Kidney (tissue), 14 donors: Measurements from ENCODE around the gene PSMG2. TPM values are rescaled to one million over a fixed set of nuclear protein-coding genes. Genes with fewer than 3 reads are reported as not detected.

Experiments used
- DNase-seq, 5 donors: peaks; one replicate each; pipeline ENCODE4 v3.0.0-alpha.2; 2013 to 2020
- FAIRE-seq: peaks from 2 replicates; lab custom pipeline; 2012; peaks lifted over from hg19 to GRCh38; lab: Jason Lieb, UNC
- H3K27ac ChIP-seq, 2 donors: one replicate each; pipeline ENCODE4 v1.7.0; 2013; ENCODE audit warnings: low read depth in 2 of 2, low read length in 2 of 2, inconsistent platforms in 1 of 2
- H3K27me3 ChIP-seq: one replicate; pipeline ENCODE4 v1.7.1; 2013; ENCODE audit warnings: low read length, inconsistent platforms; ENCODE audit not compliant: control insufficient read depth, insufficient read depth
- H3K36me3 ChIP-seq, 3 donors: one replicate each; pipeline versions ENCODE4 v1.7.0 to v1.7.1; 2013; ENCODE audit warnings: low read length in 3 of 3, control low read depth in 1 of 3, inconsistent platforms in 1 of 3; ENCODE audit not compliant: insufficient read depth in 3 of 3, control insufficient read depth in 2 of 3
- H3K4me1 ChIP-seq, 3 donors: one replicate each; pipeline versions ENCODE4 v1.7.0 to v1.7.1; 2013; ENCODE audit warnings: low read length in 3 of 3, inconsistent platforms in 1 of 3, low read depth in 1 of 3; ENCODE audit not compliant: control insufficient read depth in 2 of 3, insufficient read depth in 2 of 3
- H3K4me3 ChIP-seq, 3 donors: one replicate each; pipeline versions ENCODE4 v1.7.0 to v1.8.1; 2013; ENCODE audit warnings: low read length in 3 of 3, control low read depth in 1 of 3, inconsistent platforms in 1 of 3
- H3K9ac ChIP-seq, 3 donors: one replicate each; pipeline versions ENCODE4 v1.7.0 to v1.7.1; 2013; ENCODE audit warnings: low read length in 3 of 3, control low read depth in 1 of 3, inconsistent platforms in 1 of 3
- H3K9me3 ChIP-seq, 3 donors: one replicate each; pipeline versions ENCODE4 v1.7.0 to v1.7.1; 2013; ENCODE audit warnings: low read length in 3 of 3, control low read depth in 1 of 3, inconsistent platforms in 1 of 3; ENCODE audit not compliant: control insufficient read depth in 2 of 3, insufficient read depth in 1 of 3
- intact Hi-C: fragments of 100-400 bp; cut with DNase I; formaldehyde crosslinking; loops from one replicate; pipeline ENCODE4 v1.11.1; 2022
- polyA plus RNA-seq: library from polyadenylated mRNA; stranded (reverse); fragments of 350-450 nt; fragmentation: Illumina TruSeq; extraction: RNeasy Lipid Tissue Mini Kit (QIAGEN cat#74804); gene quantifications from one replicate; pipeline ENCODE4 v1.2.3, GENCODE V29; 2014; ENCODE audit warnings: low read depth, low replicate concordance; ENCODE audit not compliant: insufficient read depth
- total RNA-seq: library from RNA; stranded (reverse); fragmentation: NEBNext Ultra II Directional; extraction: Animal tissue kit (Norgen Biotek cat#: 25700); gene quantifications from one replicate; pipeline ENCODE4 v1.2.1, GENCODE V29; 2021
- TF ChIP-seq, protein P1 (sequence below): IDR thresholded peaks from 3 replicates; pipeline ENCODE4 v1.5.1; 2012; ENCODE audit warnings: mild to moderate bottlenecking, moderate library complexity, borderline replicate concordance; ENCODE audit not compliant: insufficient read depth; ENCODE audit errors: extremely low read depth
- donor health status: control.
- donor health status: control.
- donor health status: control.
- donor health status: control.
- donor health status: control.
- donor health status: DM: yes; HTN: yes; CAD: no.
- donor health status: Normal renal cell carcinoma (clear cell type).

PSMG2 gene
- total and polyA plus RNA-seq, 2 donors from 2014 or later: 66.2 to 108 TPM

- Histone ChIP-seq H3K36me3 (no peaks in the 10 kb centered on the region), H3K9ac (no peak overlapping the region), H3K27ac (no peak overlapping the region), H3K27me3 (no peaks in the 10 kb centered on the region), H3K4me1 (no peaks in the 10 kb centered on the region), H3K9me3 (no peaks in the 10 kb centered on the region), H3K4me3 (no peak overlapping the region)
- DNase-seq: no peak
- TF ChIP-seq, protein P1, sequence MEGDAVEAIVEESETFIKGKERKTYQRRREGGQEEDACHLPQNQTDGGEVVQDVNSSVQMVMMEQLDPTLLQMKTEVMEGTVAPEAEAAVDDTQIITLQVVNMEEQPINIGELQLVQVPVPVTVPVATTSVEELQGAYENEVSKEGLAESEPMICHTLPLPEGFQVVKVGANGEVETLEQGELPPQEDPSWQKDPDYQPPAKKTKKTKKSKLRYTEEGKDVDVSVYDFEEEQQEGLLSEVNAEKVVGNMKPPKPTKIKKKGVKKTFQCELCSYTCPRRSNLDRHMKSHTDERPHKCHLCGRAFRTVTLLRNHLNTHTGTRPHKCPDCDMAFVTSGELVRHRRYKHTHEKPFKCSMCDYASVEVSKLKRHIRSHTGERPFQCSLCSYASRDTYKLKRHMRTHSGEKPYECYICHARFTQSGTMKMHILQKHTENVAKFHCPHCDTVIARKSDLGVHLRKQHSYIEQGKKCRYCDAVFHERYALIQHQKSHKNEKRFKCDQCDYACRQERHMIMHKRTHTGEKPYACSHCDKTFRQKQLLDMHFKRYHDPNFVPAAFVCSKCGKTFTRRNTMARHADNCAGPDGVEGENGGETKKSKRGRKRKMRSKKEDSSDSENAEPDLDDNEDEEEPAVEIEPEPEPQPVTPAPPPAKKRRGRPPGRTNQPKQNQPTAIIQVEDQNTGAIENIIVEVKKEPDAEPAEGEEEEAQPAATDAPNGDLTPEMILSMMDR: no peak
- FAIRE-seq: no peak
- intact Hi-C loops: no loop called here
Observed at GRCh38 chr18:12750076-12750714, 47.4 kb downstream of the PSMG2 start.

- FAIRE-seq: no peak
- TF ChIP-seq, protein P1: no peak
- H3K4me3 ChIP-seq: no peak overlapping the region
- no peak overlapping the region for H3K27ac ChIP-seq
- H3K27me3 ChIP-seq: no peaks in the 10 kb centered on the region
- H3K9me3 ChIP-seq: no peaks in the 10 kb centered on the region
- intact Hi-C loops: no loop called here
- peak in 1 of 5 donors; percentile 67 for DNase-seq
- H3K36me3 ChIP-seq: no peaks in the 10 kb centered on the region
- H3K9ac ChIP-seq: no peak overlapping the region
- no peaks in the 10 kb centered on the region for H3K4me1 ChIP-seq
Observed at GRCh38 chr18:12750715-12751502, 48.1 kb downstream of the PSMG2 start.

DNA sequence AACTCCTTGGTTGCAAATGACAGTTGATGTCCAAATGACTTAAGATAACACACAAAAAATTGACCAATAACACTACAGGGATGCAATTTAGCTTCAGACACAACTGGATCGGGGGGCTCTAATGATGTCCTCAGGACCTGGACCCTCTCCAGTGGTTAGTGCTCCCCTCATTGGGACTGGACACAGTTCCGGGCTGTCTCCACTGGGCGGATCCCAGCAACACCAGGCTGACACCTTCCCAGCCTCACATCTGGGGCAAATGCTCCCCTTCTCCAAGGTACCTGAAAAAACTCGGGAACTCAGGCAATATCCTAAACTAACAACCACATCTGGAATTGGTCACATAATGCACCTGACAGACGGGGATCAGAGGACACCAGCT lies 48.7 kb downstream of the PSMG2 start:
- no peak overlapping the region for H3K9ac ChIP-seq
- no peak overlapping the region for H3K27ac ChIP-seq
- no peaks in the 10 kb centered on the region for H3K27me3 ChIP-seq
- H3K36me3 ChIP-seq: no peaks in the 10 kb centered on the region
- TF ChIP-seq, protein P1: no peak
- intact Hi-C loops: no loop called here
- H3K9me3 ChIP-seq: no peaks in the 10 kb centered on the region
- H3K4me3 ChIP-seq: no peak overlapping the region
- H3K4me1 ChIP-seq: no peaks in the 10 kb centered on the region
- no peak for FAIRE-seq
- no peak for DNase-seq
